ENCODE results near the gene GIPC3.

The GIPC3 gene

DNA sequence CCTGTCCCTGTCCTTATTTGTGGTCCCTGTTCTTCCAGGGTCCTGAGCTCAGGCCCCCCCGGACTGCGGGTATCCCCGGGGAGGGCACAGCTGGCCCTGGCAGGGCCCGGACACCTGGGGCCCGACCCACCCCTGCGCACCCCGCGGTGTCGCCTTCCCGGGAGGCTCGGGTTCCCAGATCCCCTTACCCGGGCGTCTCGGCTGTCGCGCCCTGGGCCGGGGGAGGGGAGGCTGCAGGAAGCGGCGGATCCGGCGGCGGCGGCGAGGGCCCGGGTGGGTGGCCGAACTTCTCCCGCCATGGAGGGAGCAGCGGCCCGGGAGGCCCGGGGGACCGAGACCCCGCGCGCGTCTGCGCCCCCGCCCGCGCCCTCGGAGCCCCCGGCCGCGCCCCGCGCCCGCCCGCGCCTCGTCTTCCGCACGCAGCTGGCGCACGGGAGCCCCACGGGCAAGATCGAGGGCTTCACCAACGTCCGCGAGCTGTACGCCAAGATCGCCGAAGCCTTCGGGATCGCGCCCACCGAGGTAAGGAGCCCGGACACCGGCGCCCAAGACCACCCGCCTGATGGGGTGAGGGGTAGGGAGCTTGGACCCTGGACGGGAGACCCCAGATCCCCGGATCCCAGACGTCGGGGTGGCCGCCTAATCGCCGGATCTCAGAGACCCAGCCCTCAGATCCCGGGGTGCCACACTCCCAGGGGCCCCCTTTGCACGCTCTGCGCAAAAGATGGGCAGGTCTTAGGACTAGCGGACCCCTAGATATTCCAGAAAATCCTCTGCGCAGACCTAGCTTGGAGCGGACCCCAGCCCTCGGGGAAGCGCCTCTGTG lies at the start of gene GIPC3:
TSS of gene GIPC3 (plus strand) at position 178 of the 826 bp plus-strand sequence. CDS start at position 298, 120 bp downstream.
- no peak within 1 kb of the TSS for H3K4me3 ChIP-seq (ENCODE audit: low read depth, low read length)
- no peak for TF ChIP-seq CTCF (IDR thresholded peaks at IDR 0.05; ENCODE audit: low read depth, low read length)

GRCh38 chr19:3535563-3535965 lies 49.7 kb upstream of the GIPC3 start:
- H3K4me3 ChIP-seq (ENCODE audit: low read depth, low read length) = no peak overlapping the region
- TF ChIP-seq CTCF (IDR thresholded peaks at IDR 0.05; ENCODE audit: low read depth, low read length) = no peak

DNA sequence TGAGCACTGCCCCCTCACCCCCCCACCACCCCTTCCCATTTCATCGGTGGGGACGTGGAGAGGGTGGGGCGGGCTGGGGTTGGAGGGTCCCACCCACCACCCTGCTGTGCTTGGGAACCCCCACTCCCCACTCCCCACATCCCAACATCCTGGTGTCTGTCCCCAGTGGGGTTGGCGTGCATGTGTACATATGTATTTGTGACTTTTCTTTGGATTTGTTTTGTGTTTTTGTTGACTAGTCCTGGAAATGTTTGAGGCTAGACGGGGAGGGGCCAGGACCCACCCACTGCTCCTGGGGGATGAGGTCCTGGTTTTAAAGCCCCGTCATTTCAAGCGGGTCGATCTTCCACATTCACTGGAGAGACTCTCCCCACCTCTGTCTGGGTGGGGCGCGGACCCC lies 49.3 kb upstream of the GIPC3 start:
- H3K4me3 ChIP-seq (ENCODE audit: low read depth, low read length) = no peak overlapping the region
- no peak for TF ChIP-seq CTCF (IDR thresholded peaks at IDR 0.05; ENCODE audit: low read depth, low read length)

GRCh38 chr19:3536429-3537100 lies 48.7 kb upstream of the GIPC3 start:
- no peak overlapping the region for H3K4me3 ChIP-seq (ENCODE audit: low read depth, low read length)
- no peak for TF ChIP-seq CTCF (IDR thresholded peaks at IDR 0.05; ENCODE audit: low read depth, low read length)

- TF ChIP-seq CTCF (IDR thresholded peaks at IDR 0.05; ENCODE audit: low read depth, low read length) = no peak
- no peak overlapping the region for H3K4me3 ChIP-seq (ENCODE audit: low read depth, low read length)
These were observed 48.2 kb upstream of the GIPC3 start for GRCh38 chr19:3537101-3537437.

- TF ChIP-seq CTCF (IDR thresholded peaks at IDR 0.05; ENCODE audit: low read depth, low read length) = no peak
- no peak overlapping the region for H3K4me3 ChIP-seq (ENCODE audit: low read depth, low read length)
These were observed 47.6 kb upstream of the GIPC3 start for GRCh38 chr19:3537438-3538240.

All from WI38 (cell line).